IgD-negative memory B cell (primary cell): ENCODE data around the gene GFOD1. TPM values are rescaled to one million over a fixed set of nuclear protein-coding genes. Genes with fewer than 3 reads are reported as not detected.
"Not testable (repeated sequence)": the region's sequence is repeated elsewhere in the genome, so short reads cannot be mapped to it uniquely, and the experiment has no call there.

ENCODE experiments used
- H3K27ac Mint-ChIP-seq, 3 donors: one replicate each; pipeline ENCODE4 v1.8.0; 2020 to 2022; ENCODE audit warnings: mild to moderate bottlenecking in 3 of 3, mixed read lengths in 3 of 3, moderate library complexity in 1 of 3
- H3K27me3 Mint-ChIP-seq: one replicate; pipeline ENCODE4 v1.8.0; 2021; ENCODE audit warnings: mixed read lengths
- H3K36me3 Mint-ChIP-seq: one replicate; pipeline ENCODE4 v1.8.0; 2020; ENCODE audit warnings: mild to moderate bottlenecking, mixed read lengths
- H3K4me1 Mint-ChIP-seq, 3 donors: one replicate each; pipeline ENCODE4 v1.8.0; 2020 to 2022; ENCODE audit warnings: mixed read lengths in 3 of 3, mild to moderate bottlenecking in 1 of 3
- H3K4me3 Mint-ChIP-seq, 4 donors: one replicate each; pipeline ENCODE4 v1.8.0; 2020 to 2022; ENCODE audit warnings: mild to moderate bottlenecking in 4 of 4, mixed read lengths in 4 of 4, moderate library complexity in 3 of 4
- H3K9me3 Mint-ChIP-seq, 3 donors: one replicate each; pipeline ENCODE4 v1.8.0; 2020 to 2021; ENCODE audit warnings: mixed read lengths in 3 of 3, mild to moderate bottlenecking in 1 of 3
- polyA plus RNA-seq: library from polyadenylated mRNA; unstranded; fragments of 300-500 nt; fragmentation: Illumina TruSeq; gene quantifications from one replicate; pipeline ENCODE4 v1.2.3, GENCODE V29; 2021

The GFOD1 gene
- polyA plus RNA-seq, 1 donor from 2014 or later: 10.9 TPM

GRCh38 chr6:13398421-13398994 is 88.9 kb downstream of the GFOD1 start:
- no peaks in the 10 kb centered on the region for H3K36me3 Mint-ChIP-seq
- H3K4me3 Mint-ChIP-seq: peak overlapping the region in 1 of 4 donors; percentile 88
- H3K27ac Mint-ChIP-seq: peak overlapping the region in 1 of 3 donors; percentile 79
- no peaks in the 10 kb centered on the region for H3K27me3 Mint-ChIP-seq
- no peaks in the 10 kb centered on the region for H3K9me3 Mint-ChIP-seq
- peaks cover 41 to 50% (median 45%) of the 10 kb centered on the region in 3 donors for H3K4me1 Mint-ChIP-seq

DNA sequence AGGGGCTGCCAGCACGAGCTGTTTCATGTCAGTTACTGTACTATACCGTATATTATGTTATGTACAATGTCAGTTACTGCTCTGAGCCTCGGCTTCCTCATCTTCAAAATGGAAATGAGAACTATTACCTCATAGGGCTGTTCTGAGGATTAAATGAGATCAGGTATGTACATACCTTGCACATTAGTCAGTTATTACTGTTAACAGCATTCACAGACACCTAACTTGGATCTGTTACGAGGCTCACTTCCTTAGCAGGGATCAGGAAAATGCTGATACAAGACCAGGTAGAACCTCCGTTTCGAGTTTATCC is 89.4 kb downstream of the GFOD1 start:
- Mint-ChIP-seq H3K4me1 (peaks cover 41 to 50% (median 45%) of the 10 kb centered on the region in 3 donors), H3K36me3 (no peaks in the 10 kb centered on the region), H3K4me3 (peak overlapping the region; percentile 16 to 88 (median 54)), H3K27me3 (no peaks in the 10 kb centered on the region), H3K27ac (peak overlapping the region; percentile 79 to 99 (median 98)), H3K9me3 (no peaks in the 10 kb centered on the region)

GRCh38 chr6:13397359-13398068 is 89.9 kb downstream of the GFOD1 start:
- Mint-ChIP-seq H3K4me3 (peak overlapping the region; percentile 16 to 88 (median 71)), H3K4me1 (peaks cover 41 to 51% (median 45%) of the 10 kb centered on the region in 3 donors)

DNA sequence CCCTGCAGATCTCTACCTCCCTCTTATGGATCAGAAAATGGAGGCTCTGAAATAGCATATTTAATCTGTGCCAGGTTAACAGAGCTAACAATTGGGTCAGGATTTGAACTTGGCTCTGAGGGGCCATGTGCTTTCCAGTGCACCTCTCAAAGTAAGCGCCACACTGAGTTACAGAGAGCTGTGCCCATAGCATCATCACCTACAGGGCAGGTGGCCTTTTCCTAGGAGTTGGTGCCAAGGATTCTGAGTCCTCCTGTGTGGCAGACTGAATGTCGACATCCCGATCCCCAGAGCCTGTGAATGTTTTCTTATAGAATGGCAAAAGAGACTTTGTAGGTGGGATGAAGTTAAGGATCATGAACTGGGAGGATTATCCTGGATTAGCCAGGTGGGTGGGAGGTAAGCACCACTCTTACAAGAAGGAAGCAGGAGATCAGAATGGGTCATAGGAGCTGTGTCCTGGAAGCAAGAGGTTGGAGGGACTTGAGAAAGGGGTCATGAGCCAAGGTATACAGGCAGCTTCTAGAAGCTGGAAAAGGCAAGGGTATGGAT is 91.1 kb downstream of the GFOD1 start:
- Mint-ChIP-seq H3K27ac (peak overlapping the region; percentile 79 to 99 (median 98)), H3K9me3 (no peaks in the 10 kb centered on the region), H3K4me1 (peaks cover 37 to 49% (median 45%) of the 10 kb centered on the region in 3 donors), H3K4me3 (peak overlapping the region in 3 of 4 donors; percentile 16 to 84 (median 60)), H3K36me3 (no peaks in the 10 kb centered on the region), H3K27me3 (no peaks in the 10 kb centered on the region)

More at GRCh38 chr6:13397359-13398068, 89.9 kb downstream of the GFOD1 start:
- peak overlapping the region; percentile 79 to 99 (median 98) for H3K27ac Mint-ChIP-seq
- H3K27me3 Mint-ChIP-seq: no peaks in the 10 kb centered on the region
- H3K36me3 Mint-ChIP-seq: no peaks in the 10 kb centered on the region
- no peaks in the 10 kb centered on the region for H3K9me3 Mint-ChIP-seq

GRCh38 chr6:13395272-13396237 is 91.8 kb downstream of the GFOD1 start:
- H3K36me3 Mint-ChIP-seq: no peaks in the 10 kb centered on the region
- H3K4me3 Mint-ChIP-seq: peak overlapping the region in 3 of 4 donors; percentile 16 to 84 (median 60)
- H3K4me1 Mint-ChIP-seq: peaks cover 34 to 46% (median 43%) of the 10 kb centered on the region in 3 donors
- H3K9me3 Mint-ChIP-seq: no peaks in the 10 kb centered on the region
- peak overlapping the region; percentile 79 to 99 (median 98) for H3K27ac Mint-ChIP-seq
- H3K27me3 Mint-ChIP-seq: no peaks in the 10 kb centered on the region

- H3K4me1 Mint-ChIP-seq: peaks cover 32 to 42% (median 36%) of the 10 kb centered on the region in 3 donors
- peak overlapping the region in 1 of 3 donors; percentile 40 for H3K27ac Mint-ChIP-seq
- H3K9me3 Mint-ChIP-seq: no peaks in the 10 kb centered on the region
- no peaks in the 10 kb centered on the region for H3K27me3 Mint-ChIP-seq
- no peak overlapping the region for H3K4me3 Mint-ChIP-seq
- H3K36me3 Mint-ChIP-seq: peaks cover 2% of the 10 kb centered on the region
These were observed 94.9 kb downstream of the GFOD1 start for GRCh38 chr6:13392462-13392861.

- Mint-ChIP-seq H3K9me3 (peaks cover 0 to 3% (median 0%) of the 10 kb centered on the region in 3 donors), H3K27me3 (no peaks in the 10 kb centered on the region), H3K4me3 (no peak overlapping the region), H3K27ac (peak overlapping the region in 1 of 3 donors; percentile 74), H3K36me3 (peaks cover 2% of the 10 kb centered on the region), H3K4me1 (peaks cover 23 to 34% (median 31%) of the 10 kb centered on the region in 3 donors)
These were observed 95.9 kb downstream of the GFOD1 start for GRCh38 chr6:13391537-13391936.

DNA sequence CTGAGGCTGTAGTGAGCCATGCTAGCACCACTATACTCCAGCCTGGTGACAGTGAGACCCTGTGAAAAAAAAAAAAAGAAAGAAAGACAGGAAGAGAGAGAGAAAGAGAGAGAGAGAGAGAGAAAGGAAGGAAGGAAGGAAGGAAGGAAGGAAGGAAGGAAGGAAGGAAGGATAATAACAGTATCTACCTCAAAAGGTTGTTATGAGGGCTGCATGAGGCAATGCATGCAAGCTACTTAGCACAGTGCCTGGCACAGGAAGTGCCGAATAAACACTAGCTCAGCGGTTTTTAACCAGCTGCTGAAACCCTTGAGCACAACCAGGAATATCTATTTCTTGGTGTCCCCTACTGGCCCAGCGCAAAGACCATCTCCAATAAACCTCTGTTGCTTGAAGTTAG is 96.7 kb downstream of the GFOD1 start:
- Mint-ChIP-seq H3K4me3 (peak overlapping the region in 1 of 4 donors; percentile 76), H3K27me3 (no peaks in the 10 kb centered on the region), H3K27ac (peak overlapping the region in 2 of 3 donors; percentile 66 to 80), H3K9me3 (peaks cover 0 to 3% (median 0%) of the 10 kb centered on the region in 3 donors), H3K36me3 (peaks cover 2% of the 10 kb centered on the region), H3K4me1 (peaks cover 21 to 31% (median 26%) of the 10 kb centered on the region in 3 donors)

DNA sequence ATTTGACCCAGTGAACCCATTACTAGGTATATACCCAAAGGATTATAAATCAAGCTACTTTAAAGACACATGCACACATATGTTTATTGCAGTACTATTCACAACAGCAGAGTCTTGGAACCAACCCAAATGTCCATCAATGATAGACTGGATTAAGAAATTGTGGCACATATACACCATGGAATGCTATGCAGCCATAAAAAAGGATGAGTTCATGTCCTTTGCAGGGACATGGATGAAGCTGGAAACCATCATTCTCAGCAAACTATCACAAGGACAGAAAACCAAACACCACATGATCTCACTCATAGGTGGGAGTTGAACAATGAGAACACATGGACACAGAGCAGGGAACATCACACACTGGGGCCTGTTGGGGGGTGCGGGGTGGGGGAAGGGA is 98.2 kb downstream of the GFOD1 start:
- H3K9me3 Mint-ChIP-seq, H3K27me3 Mint-ChIP-seq, H3K36me3 Mint-ChIP-seq: not testable (repeated sequence)
- H3K27ac Mint-ChIP-seq: peak overlapping the region in 1 of 3 donors; percentile 12
- peak overlapping the region in 1 of 4 donors; percentile 41 for H3K4me3 Mint-ChIP-seq
- peaks cover 29 to 30% (median 29%) of the 10 kb centered on the region in 3 donors for H3K4me1 Mint-ChIP-seq

DNA sequence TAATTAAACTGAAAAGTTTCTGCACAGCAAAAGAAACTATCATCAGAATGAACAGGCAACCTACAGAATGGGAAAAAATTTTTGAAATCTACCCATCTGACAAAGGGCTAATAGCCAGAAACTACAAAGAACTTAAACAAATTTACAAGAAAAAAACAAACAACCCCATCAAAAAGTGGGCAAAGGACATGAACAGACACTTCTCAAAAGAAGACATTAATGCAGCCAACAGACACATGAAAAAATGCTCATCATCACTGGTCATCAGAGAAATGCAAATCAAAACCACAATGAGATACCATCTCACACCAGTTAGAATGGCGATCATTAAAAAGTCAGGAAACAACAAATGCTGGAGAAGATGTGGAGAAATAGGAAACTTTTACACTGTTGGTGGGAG is 98.6 kb downstream of the GFOD1 start:
- not testable (repeated sequence) for H3K27me3 Mint-ChIP-seq, H3K27ac Mint-ChIP-seq, H3K9me3 Mint-ChIP-seq, H3K4me3 Mint-ChIP-seq, H3K36me3 Mint-ChIP-seq
- H3K4me1 Mint-ChIP-seq: peaks cover 31 to 33% (median 31%) of the 10 kb centered on the region in 3 donors

DNA sequence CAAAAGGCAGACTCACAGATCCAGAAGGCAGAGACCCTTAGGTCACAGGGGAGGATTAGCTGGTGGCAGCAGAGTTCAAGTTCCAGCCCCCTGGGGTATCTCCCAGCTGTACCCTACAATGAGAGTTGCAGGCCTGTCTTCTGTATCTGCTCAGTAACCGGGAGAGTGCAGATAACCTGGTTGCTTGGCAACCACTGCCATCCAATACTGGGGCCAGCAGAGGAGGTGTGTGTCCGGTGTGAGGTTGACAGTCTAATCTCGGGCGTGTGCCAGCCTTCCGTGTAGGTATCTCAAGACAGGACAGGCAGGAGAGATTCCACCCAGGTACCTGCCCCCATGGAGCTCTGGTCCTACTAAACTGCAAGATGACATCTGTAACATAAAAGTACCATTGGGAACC is 102.4 kb downstream of the GFOD1 start:
- H3K9me3 Mint-ChIP-seq: peaks cover 0 to 3% (median 0%) of the 10 kb centered on the region in 3 donors
- H3K4me1 Mint-ChIP-seq: peaks cover 36 to 49% (median 49%) of the 10 kb centered on the region in 3 donors
- peak overlapping the region; percentile 82 to 88 (median 84) for H3K27ac Mint-ChIP-seq
- H3K4me3 Mint-ChIP-seq: peak overlapping the region in 1 of 4 donors; percentile 68
- peaks cover 5% of the 10 kb centered on the region for H3K36me3 Mint-ChIP-seq
- H3K27me3 Mint-ChIP-seq: no peaks in the 10 kb centered on the region

- H3K27ac Mint-ChIP-seq: peak overlapping the region; percentile 53 to 84 (median 82)
- H3K27me3 Mint-ChIP-seq: no peaks in the 10 kb centered on the region
- peak overlapping the region in 1 of 4 donors; percentile 68 for H3K4me3 Mint-ChIP-seq
- peaks cover 36 to 51% (median 47%) of the 10 kb centered on the region in 3 donors for H3K4me1 Mint-ChIP-seq
- H3K36me3 Mint-ChIP-seq: peaks cover 5% of the 10 kb centered on the region
- peaks cover 0 to 3% (median 0%) of the 10 kb centered on the region in 3 donors for H3K9me3 Mint-ChIP-seq
These were observed 102.9 kb downstream of the GFOD1 start for GRCh38 chr6:13384506-13384905.

DNA sequence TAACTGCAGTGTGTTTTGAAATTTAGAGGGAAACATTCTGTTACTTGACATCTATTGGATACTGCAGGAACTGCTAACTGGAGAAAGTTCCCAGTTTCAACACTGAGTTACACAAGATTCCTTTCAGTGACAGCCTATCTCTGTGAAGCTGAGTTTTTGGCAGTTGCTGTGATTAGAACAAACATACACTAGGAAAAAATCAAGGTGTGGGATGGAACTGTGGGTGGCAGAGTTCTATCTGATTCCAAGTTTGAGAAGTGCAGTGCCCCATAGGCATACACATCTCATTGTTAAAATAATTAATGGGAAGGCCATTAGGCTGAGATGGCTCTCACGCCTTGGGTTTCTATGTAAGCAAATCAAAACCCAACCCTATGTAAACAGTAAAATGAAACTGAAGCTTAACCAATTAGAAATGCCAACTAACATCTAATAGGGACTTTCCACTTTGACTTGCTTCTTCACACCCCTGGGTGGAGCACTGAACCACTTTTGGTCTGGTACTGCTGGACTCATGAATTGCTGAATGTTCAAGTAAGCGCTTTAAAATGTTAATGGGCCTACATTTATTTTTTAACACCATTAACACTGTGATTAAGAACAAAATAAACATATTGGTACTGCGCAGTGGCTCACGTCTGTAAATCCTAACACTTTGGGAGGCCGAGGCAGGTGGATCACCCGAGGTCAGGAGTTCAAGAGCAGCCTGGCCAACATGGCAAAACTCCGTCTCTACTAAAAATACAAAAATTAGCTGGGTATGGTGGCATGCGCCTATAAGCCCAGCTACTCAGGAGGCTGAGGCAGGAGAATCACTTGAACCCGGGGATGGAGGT is 103.9 kb downstream of the GFOD1 start:
- Mint-ChIP-seq H3K4me1 (peaks cover 30 to 60% (median 53%) of the 10 kb centered on the region in 3 donors), H3K4me3 (peak overlapping the region in 3 of 4 donors; percentile 13 to 87 (median 61)), H3K27me3 (no peaks in the 10 kb centered on the region), H3K36me3 (peaks cover 3% of the 10 kb centered on the region), H3K27ac (peak overlapping the region; percentile 73 to 94 (median 94)), H3K9me3 (peaks cover 0 to 3% (median 0%) of the 10 kb centered on the region in 3 donors)
